GM12873 (cell line): ENCODE data around the gene IFI27L1.

Experiments
- CTCF ChIP-seq: IDR thresholded peaks from 2 replicates; pipeline ENCODE4 v1.5.1; 2012; ENCODE audit warnings: low read depth, mild to moderate bottlenecking, moderate library complexity, low read length, control low read depth; ENCODE audit not compliant: insufficient read depth; ENCODE audit errors: missing control alignments

Gene IFI27L1

GRCh38 chr14:94116701-94117100 lies 35.6 kb downstream of the IFI27L1 start:
- no peak for TF ChIP-seq CTCF

DNA sequence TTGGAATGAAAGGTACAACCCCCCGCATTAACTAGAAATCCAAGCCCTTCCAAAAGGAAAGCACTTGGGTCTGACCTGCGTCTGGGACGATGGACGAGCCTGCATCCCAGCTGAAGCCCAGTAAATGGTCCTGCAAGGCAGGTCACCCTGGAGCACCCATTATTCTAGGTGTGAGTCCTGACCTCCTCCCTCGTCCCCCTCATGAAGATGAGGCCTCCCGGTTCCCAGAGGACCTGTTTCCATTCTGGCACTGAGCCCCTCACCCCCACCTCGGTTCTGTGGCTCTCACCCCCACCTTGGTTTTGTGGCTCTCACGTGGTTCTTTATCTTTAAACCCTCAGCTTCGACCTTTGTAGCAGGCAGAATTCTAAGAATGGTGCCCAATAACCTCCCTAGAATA lies 36.7 kb downstream of the IFI27L1 start:
- no peak for TF ChIP-seq CTCF

GRCh38 chr14:94119071-94119470 lies 38.0 kb downstream of the IFI27L1 start:
- no peak for TF ChIP-seq CTCF

GRCh38 chr14:94120667-94121340 lies 39.7 kb downstream of the IFI27L1 start:
- TF ChIP-seq CTCF = no peak

DNA sequence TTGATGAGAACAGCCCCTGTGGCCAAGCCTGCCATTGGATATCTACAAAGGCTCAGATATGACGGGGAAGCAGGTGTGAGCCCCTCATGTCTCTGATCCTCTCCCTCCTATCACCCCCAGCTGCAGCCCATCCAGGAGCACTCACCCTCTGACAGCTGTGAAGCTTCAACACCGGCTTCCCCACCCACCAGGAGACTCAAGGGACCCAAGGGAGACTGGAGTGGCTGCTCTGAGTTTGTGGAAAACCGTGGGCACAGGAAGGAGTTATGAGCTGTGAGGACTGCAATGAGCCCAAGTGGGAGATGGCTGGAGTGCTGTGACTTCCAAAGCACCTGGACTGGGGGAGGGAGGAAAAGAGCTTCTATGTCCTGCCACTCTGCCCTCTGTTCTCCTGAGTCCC lies 40.4 kb downstream of the IFI27L1 start:
- no peak for TF ChIP-seq CTCF

- no peak for TF ChIP-seq CTCF
Observed at GRCh38 chr14:94122438-94122837, 41.3 kb downstream of the IFI27L1 start.

GRCh38 chr14:94123296-94123695 lies 42.2 kb downstream of the IFI27L1 start:
- no peak for TF ChIP-seq CTCF
